IPS-NIHi7 (cell line): ENCODE measurements around the gene APMAP.
"Not testable (repeated sequence)": the region's sequence is repeated elsewhere in the genome, so short reads cannot be mapped to it uniquely, and the experiment has no call there.

Experiments used
- DNase-seq: peaks from one replicate; pipeline ENCODE4 v3.0.0; 2012; ENCODE audit warnings: mixed read lengths; ENCODE audit errors: extremely low spot score

The APMAP gene

DNA sequence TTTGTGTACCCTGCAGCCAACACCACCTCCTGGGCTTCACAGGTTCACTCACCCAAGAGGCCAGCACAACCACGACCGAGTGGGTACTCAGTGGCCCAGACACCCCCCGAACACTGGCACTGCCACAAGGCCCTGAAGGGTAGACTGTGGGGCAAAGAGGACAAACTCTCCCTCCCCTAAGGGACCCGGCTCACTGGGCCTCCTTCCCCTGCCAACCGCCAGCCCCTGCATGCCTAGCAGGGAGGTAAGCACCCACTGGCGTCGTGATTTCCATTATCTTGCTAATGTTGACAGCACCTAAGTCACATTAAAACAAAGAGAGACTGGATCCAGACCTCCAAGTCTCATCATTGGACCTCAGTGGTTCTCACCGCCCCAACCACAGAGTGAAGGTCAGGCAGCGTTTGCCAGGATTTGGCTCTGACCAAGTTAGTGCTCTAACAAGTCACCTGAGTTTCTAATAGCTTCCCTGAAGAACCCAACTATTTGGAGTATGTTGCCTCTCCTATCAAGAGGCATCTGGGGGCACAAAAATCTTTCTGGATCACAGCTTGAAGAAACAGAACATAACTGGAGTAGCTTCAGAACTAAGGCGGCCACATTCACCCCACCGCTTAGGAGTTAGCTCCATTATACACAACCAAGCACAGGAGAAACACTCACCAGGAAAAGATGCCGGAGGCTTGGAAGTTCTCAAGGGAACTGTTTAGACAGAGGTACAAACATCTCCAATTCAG is 14.0 kb upstream of the APMAP start:
- DNase-seq, result no peak

DNA sequence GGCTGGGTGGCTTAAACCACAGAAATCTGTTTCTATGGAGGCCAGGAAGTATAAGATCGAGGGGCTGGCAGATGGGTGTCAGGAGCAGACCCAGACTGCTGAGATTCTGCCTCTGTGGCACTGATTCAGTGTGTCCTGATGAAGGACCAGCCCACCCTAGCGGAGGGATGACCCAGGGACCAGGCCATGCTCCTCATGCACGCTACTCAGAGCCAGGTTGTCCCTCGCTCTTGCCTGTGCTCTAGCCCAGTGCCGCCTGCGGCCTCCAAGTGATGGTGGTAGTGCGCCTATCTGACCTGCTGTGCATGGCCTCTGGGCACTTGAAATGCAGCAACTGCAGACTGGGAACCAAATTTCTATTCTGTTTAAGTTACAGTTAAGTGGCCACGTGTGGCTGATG is 13.1 kb upstream of the APMAP start:
- DNase-seq, result no peak

DNA sequence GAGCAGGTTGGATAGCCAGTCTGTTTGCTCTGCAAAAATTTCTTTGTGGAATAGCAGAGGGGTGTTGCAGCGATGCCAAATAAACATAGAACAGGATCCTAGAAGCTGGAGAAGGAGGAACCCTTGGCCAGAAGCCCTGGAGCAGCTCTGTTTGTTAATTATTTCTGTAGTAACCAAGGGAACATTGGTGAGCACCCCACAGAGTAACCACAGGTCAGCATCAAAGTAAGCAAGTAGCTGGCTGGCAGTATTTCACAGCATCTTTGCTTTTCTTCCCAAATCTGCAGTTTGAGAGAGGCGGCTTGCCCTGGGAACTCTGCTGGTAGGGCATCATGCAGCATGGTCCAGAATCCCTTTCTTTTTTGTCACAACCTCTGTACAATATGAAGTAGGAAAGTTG is 12.7 kb upstream of the APMAP start:
- DNase-seq, result no peak

DNA sequence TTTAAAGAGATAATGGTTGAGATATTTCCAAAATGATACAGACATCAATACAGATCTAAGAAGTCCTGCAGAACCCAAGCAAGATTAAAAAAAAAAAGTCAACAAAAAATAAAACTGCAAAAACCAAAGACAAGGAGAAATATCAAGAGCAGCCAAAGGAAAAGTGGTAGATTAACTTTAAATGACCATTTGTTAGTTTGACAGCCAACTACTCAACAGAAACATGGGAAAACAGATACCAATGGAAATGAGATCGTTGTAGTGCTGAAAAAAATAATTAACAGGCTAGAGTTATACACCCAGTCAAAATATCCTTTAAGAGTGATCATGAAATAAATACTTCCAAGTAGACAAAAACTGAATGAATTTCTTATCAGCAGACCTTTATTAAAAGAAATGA is 10.5 kb upstream of the APMAP start:
- no peak for DNase-seq

DNA sequence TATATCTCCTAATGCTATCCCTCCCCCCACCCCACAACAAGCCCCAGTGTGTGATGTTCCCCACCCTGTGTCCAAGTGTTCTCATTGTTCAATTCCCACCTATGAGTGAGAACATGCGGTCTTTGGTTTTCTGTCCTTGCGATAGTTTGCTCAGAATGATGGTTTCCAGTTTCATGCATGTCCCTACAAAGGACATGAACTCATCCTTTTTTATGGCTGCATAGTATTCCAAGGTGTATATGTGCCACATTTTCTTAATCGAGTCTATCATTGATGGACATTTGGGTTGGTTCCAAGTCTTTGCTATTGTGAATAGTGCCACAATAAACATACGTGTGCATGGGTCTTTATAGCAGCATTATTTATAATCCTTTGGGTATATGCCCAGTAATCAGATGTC is 8.8 kb upstream of the APMAP start:
- DNase-seq, result not testable (repeated sequence)

DNA sequence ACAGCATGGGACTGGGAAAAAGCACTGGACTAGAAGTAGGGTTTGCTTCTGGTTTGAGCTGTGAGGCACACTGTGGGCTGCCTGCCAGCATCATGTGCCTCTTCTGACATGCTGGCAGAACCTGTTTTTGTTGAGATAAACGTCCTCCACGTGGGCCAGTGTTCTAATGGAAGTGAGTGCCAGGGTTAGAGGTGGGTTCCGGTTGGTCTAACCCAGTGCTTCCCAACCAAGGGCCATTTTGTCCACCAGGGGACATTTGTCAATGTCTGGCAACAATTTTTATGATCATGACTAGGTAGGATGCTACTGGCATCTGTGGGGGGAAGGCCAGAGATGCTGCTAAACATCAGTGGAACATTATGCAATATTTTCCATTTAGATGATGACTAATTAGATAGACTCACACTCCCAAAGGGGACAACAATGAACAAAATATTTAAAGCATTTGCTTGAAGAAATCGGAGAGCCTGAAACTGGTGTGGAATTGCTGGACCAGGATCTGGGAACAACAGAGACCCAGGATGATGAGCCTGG is 7.8 kb upstream of the APMAP start:
- DNase-seq, result no peak

DNA sequence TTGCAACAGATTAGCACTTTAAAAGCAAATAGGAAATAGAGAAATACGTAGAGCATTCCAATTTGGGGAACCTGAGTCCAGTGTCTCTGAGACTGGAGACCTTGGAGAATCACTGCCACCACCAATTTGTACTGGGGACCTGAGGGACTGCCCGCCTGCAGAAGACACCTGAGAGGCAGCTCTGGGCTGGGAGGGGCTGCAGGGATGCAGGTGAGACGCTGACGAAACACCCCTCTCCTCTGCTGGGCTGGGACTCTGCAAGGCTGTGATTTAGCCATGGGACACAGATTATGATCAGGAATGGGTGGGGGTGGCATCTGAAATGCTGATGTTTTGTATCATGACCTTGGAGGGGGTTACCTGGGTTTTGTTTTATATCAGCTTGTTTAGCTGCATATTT is 7.0 kb upstream of the APMAP start:
- DNase-seq, result no peak

DNA sequence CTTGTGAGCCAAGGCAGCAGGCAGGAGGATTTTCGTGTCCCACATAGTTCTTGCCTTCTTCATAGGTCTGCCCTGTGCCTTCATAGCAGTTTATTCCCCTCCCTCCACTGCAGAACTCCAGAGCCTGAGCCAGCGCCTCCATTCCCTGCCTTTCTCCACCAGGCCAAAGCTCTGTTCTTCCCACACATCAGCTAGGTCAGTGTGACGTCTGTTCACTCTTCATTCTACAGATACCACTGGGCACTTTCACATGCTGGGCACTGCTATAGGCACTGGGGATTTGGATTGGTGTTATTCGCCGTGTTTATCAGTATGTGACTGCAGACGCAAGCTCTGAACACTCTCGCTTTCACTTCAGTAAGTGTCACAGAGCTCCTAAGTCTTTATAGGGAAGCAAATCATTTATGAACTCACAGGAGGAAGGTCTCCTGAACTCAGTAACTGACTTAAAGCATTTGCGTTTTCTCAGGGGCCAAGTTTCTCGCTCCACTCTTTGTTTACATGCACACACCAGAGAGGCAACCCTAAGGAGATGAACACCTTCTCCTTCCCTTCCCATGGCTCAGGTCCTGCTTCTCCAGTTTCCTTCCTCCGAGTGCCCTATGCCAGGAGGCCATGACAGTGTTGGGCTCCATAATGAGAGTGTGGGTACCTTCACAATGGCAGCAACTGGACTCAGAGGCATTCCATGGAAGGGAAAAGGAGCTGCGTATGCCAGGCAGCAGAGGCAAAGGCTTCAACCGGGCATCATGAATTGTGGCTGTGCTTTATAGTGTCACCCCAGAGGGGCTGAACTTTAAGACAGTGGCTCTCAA is 6.3 kb upstream of the APMAP start:
- DNase-seq, result no peak

DNA sequence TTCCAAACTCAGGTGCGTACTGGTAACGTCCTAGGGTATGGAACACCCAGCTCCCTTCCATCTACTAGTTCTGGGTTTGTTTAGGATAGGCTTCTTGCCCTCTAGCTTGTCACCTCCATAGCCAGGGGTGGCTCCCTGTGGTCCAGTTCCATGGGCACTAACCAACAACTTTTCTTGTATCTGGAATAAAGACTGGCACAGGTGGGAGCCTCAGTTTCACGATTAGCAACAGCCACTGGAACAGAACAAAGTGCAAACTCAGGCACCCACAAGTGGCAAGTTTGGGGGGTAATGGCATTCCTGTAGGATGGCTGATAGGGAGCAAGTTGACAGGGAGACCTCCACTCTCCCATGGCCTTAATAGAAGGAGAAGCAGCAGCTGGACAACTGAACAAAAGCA is 5.6 kb upstream of the APMAP start:
- no peak for DNase-seq

DNA sequence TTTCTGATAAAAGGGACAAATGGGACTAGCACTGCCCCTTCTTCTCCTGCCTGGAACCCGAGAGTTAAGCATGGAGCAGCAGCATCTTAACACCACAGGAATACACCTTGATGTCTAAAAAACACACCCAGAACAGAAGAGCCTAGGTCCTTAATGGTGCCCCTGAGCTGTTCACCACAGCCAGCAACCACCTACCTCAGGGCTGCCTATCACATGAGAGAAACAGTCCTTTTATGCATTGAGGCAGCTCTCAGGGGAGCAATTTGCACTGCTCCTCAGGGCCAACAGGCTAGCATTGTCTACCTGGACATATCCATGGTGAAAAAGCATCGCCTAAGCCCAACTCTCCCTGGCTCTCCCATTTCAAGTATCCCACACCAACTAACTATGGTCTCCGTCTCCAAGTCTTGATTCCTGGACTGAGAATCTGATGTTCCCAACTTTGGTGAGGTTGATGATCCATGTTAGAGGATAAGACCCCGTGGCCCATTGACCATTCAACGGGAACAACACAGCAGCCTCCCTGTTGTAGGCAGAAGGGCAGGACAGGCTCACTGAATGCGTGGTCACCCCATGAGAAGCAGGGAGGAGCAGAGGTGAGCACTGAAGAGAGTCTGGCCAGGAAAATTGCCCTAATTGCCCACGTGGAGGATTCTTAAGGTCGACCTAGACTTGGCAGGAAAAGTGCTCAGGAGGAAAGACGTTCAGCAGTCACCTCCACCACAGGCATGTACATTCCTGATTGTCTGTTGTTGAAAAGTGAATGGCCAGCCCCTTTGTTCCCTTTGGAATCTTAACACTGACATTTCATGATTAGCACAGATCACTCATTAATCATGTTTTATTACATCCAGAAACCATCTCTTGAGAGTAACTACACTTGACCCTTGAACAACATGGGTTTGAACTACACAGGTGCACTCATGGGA is 4.2 kb upstream of the APMAP start:
- DNase-seq, result no peak

DNA sequence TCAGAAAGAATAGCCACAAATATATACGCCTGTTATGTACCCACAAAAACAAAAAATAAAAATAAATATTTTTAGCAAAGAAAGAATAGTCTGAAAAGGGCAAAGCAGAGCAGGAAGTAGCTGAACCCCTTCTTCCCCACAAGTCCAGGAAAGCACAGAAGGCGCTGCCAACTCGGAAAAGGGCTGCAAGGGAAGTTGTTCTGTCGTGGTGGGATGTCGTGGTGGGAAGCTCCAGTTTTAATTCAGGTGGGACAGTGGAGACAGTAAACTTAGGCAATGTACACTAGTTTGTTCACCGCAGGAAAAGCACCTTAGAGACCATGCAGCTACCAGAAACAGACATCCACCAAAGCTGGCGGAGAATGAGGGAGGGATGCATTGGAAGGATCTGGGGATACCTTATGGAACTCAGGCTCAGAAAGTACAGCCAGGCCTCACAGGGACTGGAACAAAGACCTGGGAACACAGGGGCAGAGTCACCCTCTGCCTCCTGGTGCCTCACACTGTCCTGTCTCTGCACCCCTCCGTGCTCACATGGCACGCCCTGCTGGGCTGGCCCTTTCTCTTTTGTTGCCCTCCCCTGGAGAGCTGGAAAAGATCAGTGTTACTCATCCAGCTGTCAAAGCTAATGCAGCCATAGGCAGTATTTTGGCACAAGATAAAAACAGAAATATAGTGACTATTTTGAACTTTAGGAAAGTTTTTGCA is 3.3 kb upstream of the APMAP start:
- DNase-seq, result no peak

DNA sequence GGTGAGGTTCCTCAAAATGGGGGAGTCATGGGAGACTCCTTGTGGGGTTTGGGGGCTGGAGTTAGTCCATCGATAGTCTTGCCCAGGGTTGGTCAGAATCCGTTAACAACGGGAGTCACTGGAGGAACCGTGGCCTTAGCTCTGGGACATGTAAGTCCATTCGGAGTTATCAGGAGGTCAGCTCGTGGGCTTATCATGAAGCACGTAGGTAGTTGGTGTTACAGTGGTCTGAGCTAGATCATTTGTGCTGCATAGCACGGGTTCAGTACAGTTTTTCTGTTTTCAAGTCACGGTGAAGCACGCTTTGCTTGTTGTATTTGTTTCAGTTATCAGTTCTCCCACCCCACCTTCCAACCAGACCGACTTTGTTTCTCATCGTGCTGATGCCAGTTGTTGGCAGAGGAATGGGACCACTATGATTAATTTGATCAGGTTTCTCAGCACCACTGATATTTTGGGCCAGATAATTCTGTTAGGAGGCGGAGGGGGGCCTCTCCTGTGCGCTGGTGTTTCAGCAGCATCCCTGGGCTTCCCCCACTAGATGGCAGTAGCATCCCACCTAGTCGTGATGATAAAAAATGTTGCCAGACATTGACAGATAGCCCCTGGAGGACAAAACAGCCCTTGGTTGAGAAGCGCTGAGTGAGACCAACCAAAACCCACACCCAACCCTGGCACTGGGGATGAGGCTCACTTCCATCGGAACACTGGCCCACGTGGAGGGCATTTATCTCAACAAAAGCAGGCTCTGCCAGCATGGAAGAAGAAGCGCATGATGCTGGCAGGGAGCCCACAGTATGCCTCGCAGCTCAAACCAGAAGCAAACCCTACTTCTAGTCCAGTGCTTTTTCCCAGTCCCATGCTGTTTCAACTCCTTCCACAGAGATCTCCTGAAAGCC is 2.2 kb upstream of the APMAP start:
- peak; percentile 85 for DNase-seq

DNA sequence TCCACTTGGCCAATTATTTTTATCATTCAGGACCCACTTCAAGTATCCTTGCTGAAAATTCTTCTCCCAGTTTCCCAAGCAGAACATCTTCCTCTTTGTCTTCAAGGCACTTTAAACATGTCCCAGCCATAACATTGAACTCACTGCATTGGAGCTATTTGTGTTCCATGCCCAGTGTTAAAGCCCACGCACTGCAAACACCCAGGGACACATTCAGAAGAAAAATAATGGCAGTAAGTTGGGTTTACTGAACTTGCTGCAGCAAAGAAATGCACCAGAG is 1.6 kb upstream of the APMAP start:
- no peak for DNase-seq

DNA sequence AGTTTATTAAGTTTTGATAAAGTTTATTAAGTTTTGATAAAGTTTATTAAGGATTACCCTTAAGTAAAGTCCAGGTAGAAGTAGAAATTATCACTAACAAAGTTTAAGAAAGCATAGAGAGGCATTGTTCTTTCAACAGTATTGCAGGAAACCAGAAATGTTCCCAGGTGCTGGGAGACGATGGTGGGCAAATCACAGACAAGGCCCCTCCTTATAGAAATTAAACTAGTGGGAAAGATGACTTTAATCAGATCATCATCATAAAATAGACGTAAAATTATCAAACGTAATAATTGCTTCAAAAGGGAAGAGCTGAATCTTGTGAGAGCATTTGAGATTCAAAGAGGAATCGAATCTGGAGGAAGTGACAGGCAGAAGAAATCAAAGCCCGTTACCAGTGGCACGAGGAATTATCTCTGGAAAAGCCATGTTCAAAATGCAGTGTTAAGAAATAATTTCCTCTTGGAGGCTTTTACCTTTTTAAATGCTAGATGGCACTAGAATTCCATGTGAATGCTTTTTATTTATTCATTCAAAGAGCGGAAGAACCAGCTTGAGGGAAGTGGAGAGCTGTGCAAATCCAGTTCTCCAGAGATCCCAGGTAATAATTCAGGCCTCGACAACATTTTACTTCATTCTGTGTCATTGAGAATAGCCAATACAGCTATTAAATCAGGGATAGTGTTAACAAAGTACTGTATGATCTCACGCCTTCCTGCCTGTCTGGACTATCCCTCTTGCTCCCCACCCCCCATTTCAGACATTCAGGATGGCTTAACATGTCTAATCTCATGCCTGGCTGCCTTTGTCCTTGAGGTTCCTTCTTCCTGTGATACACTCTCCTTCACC is 1.0 kb upstream of the APMAP start:
- no peak for DNase-seq

DNA sequence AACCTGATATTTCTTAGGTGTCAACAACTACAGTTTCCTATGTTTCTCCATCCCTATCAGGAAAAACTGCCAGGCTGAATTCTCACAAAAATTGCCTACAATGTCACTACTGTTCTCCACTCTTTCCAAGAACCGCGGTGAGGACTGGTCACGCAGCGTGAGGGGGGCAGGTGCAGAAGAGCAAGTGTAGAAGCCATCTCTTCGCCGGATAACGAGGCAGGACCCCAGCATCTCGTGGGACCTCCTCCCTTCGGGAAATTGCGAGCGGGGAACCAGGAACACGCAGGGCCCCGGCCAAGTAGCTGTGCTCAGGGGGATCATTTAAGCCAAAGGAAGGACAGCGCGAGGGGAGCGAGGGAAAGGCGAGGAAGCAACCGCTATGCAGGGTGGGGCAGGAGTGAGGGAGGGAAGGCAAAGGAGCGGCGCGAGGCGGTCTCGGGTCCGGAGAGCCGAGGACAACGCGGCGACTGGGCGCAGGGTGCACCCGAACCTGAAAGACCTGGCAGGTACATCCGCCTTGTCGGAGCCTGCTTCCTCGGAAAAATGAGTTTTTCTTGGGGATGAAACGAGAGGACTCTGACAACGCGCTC is 559 bp downstream of the APMAP start:
- peak; percentile 46 for DNase-seq

DNA sequence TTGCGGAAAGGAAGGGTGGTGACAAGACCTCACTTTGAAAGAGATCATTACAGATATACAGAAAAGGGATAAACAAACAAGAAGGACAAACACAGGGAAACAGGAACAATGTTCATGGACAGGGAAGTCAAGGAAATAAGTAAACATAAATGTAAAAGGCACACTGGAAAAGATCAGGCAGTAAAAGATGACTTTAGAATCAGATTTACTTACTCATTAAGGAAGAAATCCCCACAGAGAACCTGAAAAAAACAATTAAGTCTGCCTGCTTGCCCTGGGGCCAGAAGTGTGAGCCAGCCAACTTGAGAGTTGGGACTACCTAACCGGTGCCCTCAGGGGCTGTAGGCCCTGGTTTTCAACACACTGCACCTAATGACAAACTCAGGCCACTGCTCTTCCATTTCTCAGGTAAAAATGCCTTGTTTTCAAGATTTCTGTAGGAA is 1.7 kb downstream of the APMAP start:
- no peak for DNase-seq

DNA sequence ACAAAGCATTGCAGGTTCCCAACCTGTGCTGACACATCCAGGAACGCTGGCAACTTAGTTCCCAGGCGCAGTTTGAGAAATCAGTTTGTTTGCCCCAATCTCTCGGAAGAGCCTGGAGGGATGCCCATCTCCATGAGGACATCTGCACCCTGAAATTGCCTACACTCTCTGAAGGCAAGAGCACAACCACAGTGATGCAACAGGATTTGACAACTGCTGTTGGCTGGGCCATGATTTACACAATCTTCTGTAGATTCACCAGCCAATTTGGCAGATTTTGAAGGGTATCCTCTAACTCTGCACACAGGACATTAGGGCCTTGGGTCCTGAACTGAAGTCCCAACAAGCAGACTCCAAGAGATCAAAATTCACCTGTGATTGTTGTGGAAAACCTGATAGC is 3.4 kb downstream of the APMAP start:
- DNase-seq, result no peak

DNA sequence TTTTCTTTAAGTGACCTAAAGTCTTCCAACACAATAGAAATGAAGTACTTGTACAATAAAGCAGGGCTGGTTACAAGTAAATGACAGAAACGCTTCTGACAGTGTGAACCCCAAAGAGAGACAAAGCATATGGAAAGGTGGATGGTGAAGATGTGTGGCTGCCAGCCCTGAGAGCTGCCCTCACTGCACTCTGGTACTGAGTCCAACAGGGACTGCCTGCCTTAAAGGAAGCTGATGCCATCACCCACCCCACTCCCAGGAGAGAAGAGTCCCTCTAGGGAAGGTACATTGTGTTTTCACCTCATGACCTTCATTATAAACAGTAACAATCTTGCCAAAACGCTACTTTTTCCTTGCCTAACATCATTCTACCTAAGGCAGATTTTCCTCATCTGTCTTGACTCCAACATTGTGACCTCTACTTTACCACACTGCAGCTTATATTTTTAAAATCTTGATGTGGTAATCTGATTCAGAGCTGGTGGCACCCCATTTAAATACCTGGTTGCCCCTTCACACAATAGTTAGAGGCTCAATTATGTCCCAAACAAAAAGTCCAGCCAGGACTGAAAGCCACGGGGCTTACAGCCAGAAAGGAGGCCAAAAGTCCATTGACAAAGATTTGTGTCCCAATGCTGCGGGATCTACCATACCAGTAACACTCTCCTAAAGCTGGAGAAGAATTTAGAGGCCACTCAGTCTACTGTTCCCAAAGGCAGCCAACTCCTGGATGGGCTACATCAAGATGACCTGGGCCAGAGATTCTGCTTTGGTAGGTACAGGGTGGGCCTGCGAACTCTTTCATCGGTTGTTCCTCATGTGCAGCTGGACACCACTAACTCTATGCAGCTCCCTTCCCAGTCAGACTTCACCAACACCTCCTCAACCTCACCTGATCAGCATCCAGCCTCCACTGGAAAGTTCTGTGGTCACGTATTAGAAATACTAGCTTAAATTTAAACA is 4.4 kb downstream of the APMAP start:
- DNase-seq, result no peak
